ENCODE data around the gene LPIN3. TPM values are rescaled to one million over a fixed set of nuclear protein-coding genes. Genes with fewer than 3 reads are reported as not detected.

Gene LPIN3
- total RNA-seq, 1 experiment from 2014 or later: 3.8 TPM

DNA sequence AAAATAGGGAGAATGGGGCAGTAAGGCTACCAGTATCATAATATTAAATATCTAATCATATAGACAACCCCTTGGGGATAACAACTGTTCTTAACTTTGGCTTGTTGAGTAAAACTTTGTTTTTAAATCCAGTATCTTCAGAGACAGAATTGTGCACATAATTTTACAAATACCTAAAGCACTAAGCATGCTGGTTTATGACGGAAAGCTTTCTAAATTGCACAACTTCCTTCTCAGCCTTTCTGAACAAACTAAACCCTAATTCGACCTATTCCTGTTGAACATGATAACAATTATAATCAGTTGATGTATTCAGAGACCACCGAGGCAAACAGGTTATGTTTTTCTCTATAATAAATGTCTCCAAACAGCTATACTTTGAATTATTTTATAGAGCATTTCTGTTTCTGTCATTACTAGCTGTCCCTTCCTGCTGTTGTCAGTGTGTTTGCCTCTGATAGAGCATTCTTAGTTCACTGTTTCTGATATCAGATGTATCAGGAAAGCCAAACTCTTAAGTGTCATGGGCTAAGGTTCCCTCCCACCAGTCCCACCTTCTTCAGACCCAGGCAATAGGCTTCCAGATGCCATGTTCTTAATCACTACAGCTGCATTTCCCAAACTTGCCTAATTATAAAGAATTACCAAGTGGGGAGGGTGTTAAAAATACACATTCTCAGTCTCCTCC lies 31.8 kb upstream of the LPIN3 start:
- Histone ChIP-seq H4K8ac (replicated peaks; ENCODE audit: insufficient read length, low read depth, low read length) (no peak overlapping the region), H3K79me2 (ENCODE audit: insufficient read depth, low read length) (no peaks in the 10 kb centered on the region), H3K4me2 (ENCODE audit: insufficient read depth, insufficient read length, low read length) (no peak overlapping the region), H3K27me3 (ENCODE audit: insufficient read depth, low read length) (no peaks in the 10 kb centered on the region), H3K4ac (ENCODE audit: low read depth, low read length) (no peak overlapping the region), H2AK5ac (ENCODE audit: insufficient read length, low read length) (no peak overlapping the region), H4K20me1 (ENCODE audit: control insufficient read depth, insufficient read depth, insufficient read length) (no peaks in the 10 kb centered on the region), H3K14ac (ENCODE audit: insufficient read depth, low read length) (no peak overlapping the region), H4K91ac (ENCODE audit: insufficient read length, low read depth, low read length) (no peak overlapping the region), H3K4me1 (ENCODE audit: insufficient read depth, low read length) (no peaks in the 10 kb centered on the region; the same call in 1 of the 2 replicates), H3K23me2 (ENCODE audit: insufficient read length, low read depth, low read length, poor library complexity, severe bottlenecking) (no peaks in the 10 kb centered on the region), H3K56ac (ENCODE audit: insufficient read length, low read depth, low read length) (no peak overlapping the region), H3K27ac (ENCODE audit: insufficient read length, low read depth, low read length) (no peak overlapping the region), H3K79me1 (ENCODE audit: insufficient read depth, low read depth, low read length, poor library complexity, severe bottlenecking) (no peaks in the 10 kb centered on the region), H2BK12ac (ENCODE audit: insufficient read length, low read depth, low read length) (no peak overlapping the region), H4K5ac (ENCODE audit: insufficient read length, low read depth, low read length) (no peak overlapping the region), H2BK20ac (ENCODE audit: low read depth, low read length, poor library complexity, severe bottlenecking) (no peak overlapping the region), H3T11ph (ENCODE audit: low read length) (no peak overlapping the region), H3K9ac (ENCODE audit: extremely low read depth, insufficient read length, low read length) (no peak overlapping the region), H3K18ac (ENCODE audit: insufficient read length, low read depth, low read length) (no peak overlapping the region), H3K9me3 (ENCODE audit: control insufficient read depth, low read depth, low read length) (no peaks in the 10 kb centered on the region), H3K23ac (ENCODE audit: insufficient read length, low read depth, low read length) (no peak overlapping the region), H2AFZ (ENCODE audit: low read length) (no peak overlapping the region), H2BK5ac (ENCODE audit: insufficient read length, low read length) (no peak overlapping the region), H2BK15ac (ENCODE audit: low read depth, low read length) (no peak overlapping the region), H2BK120ac (ENCODE audit: low read depth, low read length, poor library complexity, severe bottlenecking) (no peak overlapping the region)
- TF ChIP-seq, protein P1, sequence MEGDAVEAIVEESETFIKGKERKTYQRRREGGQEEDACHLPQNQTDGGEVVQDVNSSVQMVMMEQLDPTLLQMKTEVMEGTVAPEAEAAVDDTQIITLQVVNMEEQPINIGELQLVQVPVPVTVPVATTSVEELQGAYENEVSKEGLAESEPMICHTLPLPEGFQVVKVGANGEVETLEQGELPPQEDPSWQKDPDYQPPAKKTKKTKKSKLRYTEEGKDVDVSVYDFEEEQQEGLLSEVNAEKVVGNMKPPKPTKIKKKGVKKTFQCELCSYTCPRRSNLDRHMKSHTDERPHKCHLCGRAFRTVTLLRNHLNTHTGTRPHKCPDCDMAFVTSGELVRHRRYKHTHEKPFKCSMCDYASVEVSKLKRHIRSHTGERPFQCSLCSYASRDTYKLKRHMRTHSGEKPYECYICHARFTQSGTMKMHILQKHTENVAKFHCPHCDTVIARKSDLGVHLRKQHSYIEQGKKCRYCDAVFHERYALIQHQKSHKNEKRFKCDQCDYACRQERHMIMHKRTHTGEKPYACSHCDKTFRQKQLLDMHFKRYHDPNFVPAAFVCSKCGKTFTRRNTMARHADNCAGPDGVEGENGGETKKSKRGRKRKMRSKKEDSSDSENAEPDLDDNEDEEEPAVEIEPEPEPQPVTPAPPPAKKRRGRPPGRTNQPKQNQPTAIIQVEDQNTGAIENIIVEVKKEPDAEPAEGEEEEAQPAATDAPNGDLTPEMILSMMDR (conservative IDR thresholded peaks at IDR 0.05): no peak
- Mint-ChIP-seq H3K4me1 (peaks cover 15 to 22% of the 10 kb centered on the region in 2 experiments), H3K27ac (no peak overlapping the region), H3K9me3 (0 out of 5 replicates have a peak, but pooled peaks cover 0 to 2% of the 10 kb centered on the region in 2 experiments), H3K4me3 (no peak overlapping the region), H3K36me3 (ENCODE audit: insufficient read depth in 1 of 3, low read depth in 3 of 3) (no peaks in the 10 kb centered on the region), H3K27me3 (ENCODE audit: low read depth) (no peaks in the 10 kb centered on the region; the same call in 1 of the 2 replicates)
- WGBS (ENCODE audit: extremely low coverage, insufficient read length, low lambda C conversion rate): no CpG with 5 or more reads among the region's 3 CpGs
- no peak for DNase-seq

Data from H9 (cell line).